OCI-LY7 (cell line): ENCODE results near the gene UPF3A. TPM values are rescaled to one million over a fixed set of nuclear protein-coding genes. Genes with fewer than 3 reads are reported as not detected.
A peak's percentile ranks its signal among the peaks of the same experiment; 100 is the strongest.

ENCODE experiments used
- BruUV-seq: library from RNA; stranded (reverse); fragments of 400-500 nt; replicated peaks from 2 replicates; lab custom pipeline; 2021; lab: Mats Ljungman, UMichigan
- CTCF ChIA-PET: fragments of 300-600 bp; sonication (Branson Sonifier 250); formaldehyde crosslinking; loops from one replicate; lab custom pipeline; 2022; ENCODE audit warnings: antibody characterized with exemption; ENCODE audit not compliant: unreplicated experiment; lab: Charles Lee
- POLR2A ChIA-PET: fragments of 300-600 bp; sonication (Branson Sonifier 250); formaldehyde crosslinking; loops from one replicate; lab custom pipeline; 2022; ENCODE audit warnings: antibody characterized with exemption; lab: Charles Lee
- DNase-seq: peaks from one replicate; pipeline ENCODE4 v3.0.0-alpha.2; 2015; ENCODE audit warnings: low spot score
- H2AFZ ChIP-seq: fragments of 200-600 bp; sonication (generic), shearing (Covaris generic); 2 replicates; pipeline ENCODE4 v1.6.1; 2014; ENCODE audit warnings: mild to moderate bottlenecking, antibody characterized with exemption, low read length, moderate library complexity
- H3K27ac ChIP-seq: fragments of 200-600 bp; sonication (generic); 2 replicates; pipeline ENCODE4 v1.5.1; 2014; ENCODE audit warnings: mixed run types, low read depth, mild to moderate bottlenecking, moderate library complexity, low read length, inconsistent platforms; ENCODE audit not compliant: poor library complexity, severe bottlenecking
- H3K36me3 ChIP-seq: fragments of 200-600 bp; sonication (generic); 2 replicates; pipeline ENCODE4 v1.6.1; 2014; ENCODE audit warnings: mild to moderate bottlenecking, antibody characterized with exemption, low read length, moderate library complexity, mixed read lengths; ENCODE audit not compliant: insufficient read depth
- H3K4me1 ChIP-seq: fragments of 200-600 bp; sonication (generic); 2 replicates; pipeline ENCODE4 v1.5.1; 2014; ENCODE audit warnings: mild to moderate bottlenecking, low read length; ENCODE audit not compliant: insufficient read depth, poor library complexity, severe bottlenecking
- H3K4me2 ChIP-seq: fragments of 200-600 bp; sonication (generic); 2 replicates; pipeline ENCODE4 v1.6.1; 2014; ENCODE audit warnings: mild to moderate bottlenecking, low read length
- H3K4me3 ChIP-seq: fragments of 200-600 bp; sonication (generic); 2 replicates; pipeline ENCODE4 v1.5.1; 2014; ENCODE audit warnings: mild to moderate bottlenecking, low read depth, low read length; ENCODE audit not compliant: poor library complexity, severe bottlenecking
- H3K79me2 ChIP-seq: fragments of 200-600 bp; sonication (generic); 2 replicates; pipeline ENCODE4 v1.6.1; 2016; ENCODE audit warnings: low read depth, mild to moderate bottlenecking, low read length, moderate library complexity, mixed read lengths; ENCODE audit not compliant: insufficient read depth
- H3K9me2 ChIP-seq: fragments of 200-600 bp; sonication (generic); 2 replicates; pipeline ENCODE4 v1.6.1; 2016; ENCODE audit warnings: mild to moderate bottlenecking, low read length, mixed read lengths; ENCODE audit not compliant: insufficient read depth
- H3K9me3 ChIP-seq: fragments of 200-600 bp; sonication (generic); 2 replicates; pipeline ENCODE4 v1.6.1; 2014; ENCODE audit warnings: mild to moderate bottlenecking, mixed run types, low read length, mixed read lengths
- H4K20me1 ChIP-seq: fragments of 200-600 bp; sonication (generic); 2 replicates; pipeline ENCODE4 v1.6.1; 2014; ENCODE audit warnings: mild to moderate bottlenecking, antibody characterized with exemption, low read length, moderate library complexity, mixed read lengths; ENCODE audit not compliant: insufficient read depth
- EZH2phosphoT487 ChIP-seq: fragments of 200-600 bp; sonication (generic); IDR thresholded peaks from 2 replicates; pipeline ENCODE4 v1.6.1; 2018; ENCODE audit warnings: low read depth, borderline replicate concordance, mild to moderate bottlenecking, mixed run types, antibody characterized with exemption, low read length, moderate library complexity, mixed read lengths
- intact Hi-C: fragments of 100-400 bp; cut with micrococcal nuclease; formaldehyde crosslinking; loops from one replicate; pipeline ENCODE4 v1.10.0; 2022; ENCODE audit not compliant: unreplicated experiment
- total RNA-seq, 2 experiments: library from RNA; depleted of rRNA in 1 of 2; stranded (reverse); fragments of >200 nt in 1 of 2; shearing (Covaris generic) in 1 of 2; gene quantifications; 2 replicates each; pipeline ENCODE4 v1.2.3, GENCODE V29; 2014 to 2022
- TF ChIP-seq, protein P1 (sequence below): fragments of 200-600 bp; sonication (generic); conservative IDR thresholded peaks from 2 replicates; pipeline ENCODE4 v1.5.1; 2014; ENCODE audit warnings: mild to moderate bottlenecking, antibody characterized with exemption, low read length, moderate library complexity, mixed read lengths

The UPF3A gene
- total RNA-seq, 2 experiments from 2014 or later = 27.8 to 55.4 TPM

DNA sequence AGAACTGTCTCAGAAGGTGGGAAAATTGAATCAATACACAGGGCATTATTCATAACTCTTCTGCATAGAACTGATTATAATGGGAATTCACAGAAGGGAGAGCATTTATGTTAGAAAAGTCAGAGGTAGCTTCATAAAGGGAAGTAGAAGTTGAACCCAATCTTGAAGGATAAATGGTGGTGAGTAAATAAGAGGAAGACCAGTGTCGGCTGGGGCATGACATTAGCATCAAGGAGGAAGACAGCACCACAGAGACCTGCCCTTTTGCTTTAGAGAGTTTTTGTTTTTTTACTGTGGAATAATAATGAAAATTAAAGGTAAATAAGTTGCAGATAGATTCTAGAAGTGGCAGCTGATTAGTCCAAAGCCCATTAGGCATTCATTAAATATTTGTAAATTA, 24.9 kb upstream of the UPF3A start:
- Histone ChIP-seq H3K4me3 (no peak overlapping the region), H3K4me1 (peaks cover 34% of the 10 kb centered on the region), H2AFZ (no peak overlapping the region), H3K9me3 (no peaks in the 10 kb centered on the region), H4K20me1 (no peaks in the 10 kb centered on the region), H3K27ac (no peak overlapping the region), H3K4me2 (no peak overlapping the region), H3K36me3 (peaks cover 87% of the 10 kb centered on the region), H3K79me2 (no peaks in the 10 kb centered on the region), H3K9me2 (no peaks in the 10 kb centered on the region)
- DNase-seq = no peak
- POLR2A ChIA-PET = interaction anchor here (1.9 kb wide), 1 partner anchor 23 kb away, joined by 7 read pairs; no protein-coding TSS in a partner anchor
- TF ChIP-seq, protein P1, sequence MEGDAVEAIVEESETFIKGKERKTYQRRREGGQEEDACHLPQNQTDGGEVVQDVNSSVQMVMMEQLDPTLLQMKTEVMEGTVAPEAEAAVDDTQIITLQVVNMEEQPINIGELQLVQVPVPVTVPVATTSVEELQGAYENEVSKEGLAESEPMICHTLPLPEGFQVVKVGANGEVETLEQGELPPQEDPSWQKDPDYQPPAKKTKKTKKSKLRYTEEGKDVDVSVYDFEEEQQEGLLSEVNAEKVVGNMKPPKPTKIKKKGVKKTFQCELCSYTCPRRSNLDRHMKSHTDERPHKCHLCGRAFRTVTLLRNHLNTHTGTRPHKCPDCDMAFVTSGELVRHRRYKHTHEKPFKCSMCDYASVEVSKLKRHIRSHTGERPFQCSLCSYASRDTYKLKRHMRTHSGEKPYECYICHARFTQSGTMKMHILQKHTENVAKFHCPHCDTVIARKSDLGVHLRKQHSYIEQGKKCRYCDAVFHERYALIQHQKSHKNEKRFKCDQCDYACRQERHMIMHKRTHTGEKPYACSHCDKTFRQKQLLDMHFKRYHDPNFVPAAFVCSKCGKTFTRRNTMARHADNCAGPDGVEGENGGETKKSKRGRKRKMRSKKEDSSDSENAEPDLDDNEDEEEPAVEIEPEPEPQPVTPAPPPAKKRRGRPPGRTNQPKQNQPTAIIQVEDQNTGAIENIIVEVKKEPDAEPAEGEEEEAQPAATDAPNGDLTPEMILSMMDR = no peak
- no peak for TF ChIP-seq EZH2phosphoT487
- CTCF ChIA-PET = no interaction called here
- BruUV-seq = no TSS peak
- intact Hi-C loops = no loop called here

GRCh38 chr13:114257014-114257413, 24.4 kb upstream of the UPF3A start:
- Histone ChIP-seq H3K9me2 (no peaks in the 10 kb centered on the region), H3K79me2 (0 out of 2 replicates have a peak, but pooled peaks cover 4% of the 10 kb centered on the region), H3K36me3 (peaks cover 87% of the 10 kb centered on the region), H4K20me1 (no peaks in the 10 kb centered on the region), H3K4me2 (no peak overlapping the region), H3K4me3 (no peak overlapping the region), H3K9me3 (no peaks in the 10 kb centered on the region), H3K4me1 (peaks cover 38% of the 10 kb centered on the region), H2AFZ (no peak overlapping the region), H3K27ac (no peak overlapping the region)
- TF ChIP-seq EZH2phosphoT487 = no peak
- TF ChIP-seq, protein P1 = no peak
- ChIA-PET POLR2A (interaction anchor here (1.9 kb wide), 1 partner anchor 23 kb away, joined by 7 read pairs; no protein-coding TSS in a partner anchor), CTCF (no interaction called here)
- DNase-seq = no peak
- no TSS peak for BruUV-seq
- intact Hi-C loops = no loop called here

DNA sequence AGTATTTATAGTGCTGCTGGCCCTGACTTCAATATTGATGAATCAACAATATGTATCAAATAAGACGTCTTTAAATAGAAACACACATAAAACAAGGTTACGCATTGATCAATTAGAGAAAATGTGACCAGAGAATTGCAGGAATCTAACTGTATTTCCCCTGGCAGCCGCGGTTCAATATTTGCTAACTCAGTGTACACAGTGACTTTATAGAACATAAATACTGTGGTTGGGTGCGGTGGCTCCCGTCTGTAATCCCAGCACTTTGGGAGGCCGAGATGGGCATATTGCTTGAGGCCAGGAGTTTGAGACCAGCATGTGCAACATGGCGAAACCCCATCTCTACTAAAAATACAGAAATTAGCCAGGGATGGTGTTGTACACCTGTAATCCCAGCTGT, 22.8 kb upstream of the UPF3A start:
- H3K9me3 ChIP-seq = no peaks in the 10 kb centered on the region
- ChIA-PET CTCF (no interaction called here), POLR2A (interaction anchor here (0.6 kb wide), 1 partner anchor 54 kb away, joined by 4 read pairs; no protein-coding TSS in a partner anchor)
- no TSS peak for BruUV-seq
- H3K4me2 ChIP-seq = 0 out of 2 replicates have a peak overlapping the region, but pooled peaks have one; percentile 12
- intact Hi-C loops = no loop called here
- H3K4me1 ChIP-seq = peaks cover 54% of the 10 kb centered on the region
- H3K79me2 ChIP-seq = 0 out of 2 replicates have a peak, but pooled peaks cover 7% of the 10 kb centered on the region
- no peak for DNase-seq
- H2AFZ ChIP-seq = no peak overlapping the region
- no peak for TF ChIP-seq EZH2phosphoT487
- TF ChIP-seq, protein P1 = no peak
- H3K36me3 ChIP-seq = peaks cover 87% of the 10 kb centered on the region
- no peaks in the 10 kb centered on the region for H4K20me1 ChIP-seq
- H3K27ac ChIP-seq = peak overlapping the region; percentile 89
- H3K4me3 ChIP-seq = no peak overlapping the region
- no peaks in the 10 kb centered on the region for H3K9me2 ChIP-seq
